ENCODE measurements around the gene AFDN. TPM values are rescaled to one million over a fixed set of nuclear protein-coding genes. Genes with fewer than 3 reads are reported as not detected.
A peak's percentile ranks its signal among the peaks of the same experiment; 100 is the strongest.

The AFDN gene
- total and polyA plus RNA-seq, 2 experiments from 2014 or later, result 66.9 to 200 TPM

- peaks cover 14% of the 10 kb centered on the region; the same call in 1 of the 2 replicates for H3K4me1 ChIP-seq (ENCODE audit: insufficient read depth)
- no peak overlapping the region for H3K27ac Mint-ChIP-seq
- no peak overlapping the region for H3K4me2 ChIP-seq
- H3K9me2 ChIP-seq (ENCODE audit: insufficient read depth), result no peaks in the 10 kb centered on the region
- peaks cover 13% of the 10 kb centered on the region for H3K36me3 ChIP-seq (ENCODE audit: insufficient read depth)
- H3K27ac ChIP-seq (ENCODE audit: low read depth), result peak overlapping the region; percentile 46; the same call in 1 of the 2 replicates
- no peaks in the 10 kb centered on the region for H3F3A ChIP-seq (replicated peaks; ENCODE audit: low read depth)
- H3K27me3 Mint-ChIP-seq (ENCODE audit: insufficient read depth, low read depth, poor library complexity), result no peaks in the 10 kb centered on the region
- peaks cover 14% of the 10 kb centered on the region for H3K36me3 Mint-ChIP-seq (ENCODE audit: low read depth)
- H4K20me1 ChIP-seq (replicated peaks; ENCODE audit: insufficient read depth), result peaks cover 8% of the 10 kb centered on the region
- H2AFZ ChIP-seq, result no peak overlapping the region
- TF ChIP-seq CREB1 (CRISPR knock-in tag; IDR thresholded peaks at IDR 0.05; ENCODE audit: low read depth) (no peak), ZNF331 (CRISPR knock-in tag; IDR thresholded peaks at IDR 0.05; ENCODE audit: low read depth) (no peak), EZH2phosphoT487 (IDR thresholded peaks at IDR 0.05; ENCODE audit: unreplicated experiment) (no peak), ZNF462 (CRISPR knock-in tag; IDR thresholded peaks at IDR 0.05) (no peak), STAT1 (IDR thresholded peaks at IDR 0.05; ENCODE audit: unreplicated experiment) (no peak), CTCF (conservative IDR thresholded peaks at IDR 0.05; ENCODE audit: low read depth in 2 of 2) (no peak), ZNF114 (CRISPR knock-in tag; IDR thresholded peaks at IDR 0.05) (no peak), JUNB (IDR thresholded peaks at IDR 0.05; ENCODE audit: unreplicated experiment) (no peak), ETS1 (IDR thresholded peaks at IDR 0.05) (no peak), NANOG (IDR thresholded peaks at IDR 0.05; ENCODE audit: borderline replicate concordance) (no peak), EZH2 (IDR thresholded peaks at IDR 0.05; ENCODE audit: low read depth, unreplicated experiment) (no peak), POLR2AphosphoS5 (IDR thresholded peaks at IDR 0.05; ENCODE audit: low read depth) (no peak), REST (IDR thresholded peaks at IDR 0.05; ENCODE audit: unreplicated experiment) (no peak)
- H3K9me3 Mint-ChIP-seq, result no peaks in the 10 kb centered on the region
- H3K27me3 ChIP-seq (ENCODE audit: insufficient read depth), result no peaks in the 10 kb centered on the region
- H3K4me3 Mint-ChIP-seq, result no peak overlapping the region
- DNase-seq (ENCODE audit: low spot score) (no peak), ATAC-seq (no peak)
- H3K4me3 ChIP-seq, result no peak overlapping the region
- peaks cover 26% of the 10 kb centered on the region for H3K79me2 ChIP-seq (replicated peaks; ENCODE audit: insufficient read depth)
- H3K4me1 Mint-ChIP-seq, result peaks cover 23% of the 10 kb centered on the region
These were observed 106.6 kb downstream of the AFDN start for GRCh38 chr6:167933290-167933689.
